Fibroblast of skin of right quadriceps (primary cell): ENCODE data around the gene FSHB.
"Not testable (repeated sequence)": the region's sequence is repeated elsewhere in the genome, so short reads cannot be mapped to it uniquely, and the experiment has no call there.

ENCODE experiments used
- DNase-seq: peaks from one replicate; pipeline ENCODE4 v3.0.0-alpha.2; 2013

FSHB gene

DNA sequence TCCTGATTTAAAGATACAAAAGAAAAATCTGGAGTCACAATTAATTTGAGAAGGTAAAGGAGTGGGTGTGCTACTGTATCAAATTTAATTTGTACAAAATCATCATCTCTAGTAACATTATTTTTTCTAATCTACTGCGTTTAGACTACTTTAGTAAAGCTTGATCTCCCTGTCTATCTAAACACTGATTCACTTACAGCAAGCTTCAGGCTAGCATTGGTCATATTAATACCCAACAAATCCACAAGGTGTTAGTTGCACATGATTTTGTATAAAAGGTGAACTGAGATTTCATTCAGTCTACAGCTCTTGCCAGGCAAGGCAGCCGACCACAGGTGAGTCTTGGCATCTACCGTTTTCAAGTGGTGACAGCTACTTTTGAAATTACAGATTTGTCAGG, at the start of gene FSHB:
Gene FSHB (plus strand): TSS at position 301 of the 400 bp plus-strand sequence. CDS start 889 bp downstream, outside the sequence.
- no peak for DNase-seq

DNA sequence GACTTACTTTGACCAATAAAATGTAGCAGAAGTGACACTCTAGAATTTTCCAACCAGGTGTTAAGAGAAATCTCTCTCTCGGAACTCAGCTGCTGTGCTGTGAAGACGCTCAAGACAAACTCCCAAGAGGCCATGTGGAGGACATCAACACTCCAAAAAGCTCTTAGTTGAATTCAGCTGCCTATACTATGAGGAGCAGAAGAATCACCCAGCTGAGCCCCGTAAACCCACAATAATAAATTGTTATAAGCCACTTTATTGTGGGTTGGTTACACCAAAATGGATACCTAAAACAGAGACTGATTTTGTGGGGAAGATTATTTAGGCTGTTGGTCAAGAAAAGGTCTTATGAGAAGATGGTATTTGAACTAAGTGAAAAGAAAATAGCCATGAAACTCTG, 44.1 kb upstream of the FSHB start:
- no peak for DNase-seq

DNA sequence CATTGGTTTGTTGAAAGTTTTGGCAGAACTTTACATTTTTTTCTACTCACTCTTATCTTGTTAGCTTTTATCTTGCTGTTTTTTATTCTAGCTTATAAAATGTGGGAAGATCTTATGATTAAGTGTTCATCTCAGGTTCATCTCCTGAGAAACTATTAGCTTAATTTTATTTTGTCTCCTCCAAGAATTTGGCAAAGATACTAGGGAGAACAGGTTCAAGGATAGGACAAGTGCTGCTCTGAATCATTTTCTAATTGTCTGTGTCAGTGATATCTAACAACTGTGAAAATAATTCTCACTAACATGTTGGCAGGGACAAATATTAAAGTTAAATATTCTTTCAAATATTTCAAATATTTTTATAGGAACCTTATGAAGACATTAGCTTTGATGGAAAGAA, 38.2 kb upstream of the FSHB start:
- DNase-seq: no peak

DNA sequence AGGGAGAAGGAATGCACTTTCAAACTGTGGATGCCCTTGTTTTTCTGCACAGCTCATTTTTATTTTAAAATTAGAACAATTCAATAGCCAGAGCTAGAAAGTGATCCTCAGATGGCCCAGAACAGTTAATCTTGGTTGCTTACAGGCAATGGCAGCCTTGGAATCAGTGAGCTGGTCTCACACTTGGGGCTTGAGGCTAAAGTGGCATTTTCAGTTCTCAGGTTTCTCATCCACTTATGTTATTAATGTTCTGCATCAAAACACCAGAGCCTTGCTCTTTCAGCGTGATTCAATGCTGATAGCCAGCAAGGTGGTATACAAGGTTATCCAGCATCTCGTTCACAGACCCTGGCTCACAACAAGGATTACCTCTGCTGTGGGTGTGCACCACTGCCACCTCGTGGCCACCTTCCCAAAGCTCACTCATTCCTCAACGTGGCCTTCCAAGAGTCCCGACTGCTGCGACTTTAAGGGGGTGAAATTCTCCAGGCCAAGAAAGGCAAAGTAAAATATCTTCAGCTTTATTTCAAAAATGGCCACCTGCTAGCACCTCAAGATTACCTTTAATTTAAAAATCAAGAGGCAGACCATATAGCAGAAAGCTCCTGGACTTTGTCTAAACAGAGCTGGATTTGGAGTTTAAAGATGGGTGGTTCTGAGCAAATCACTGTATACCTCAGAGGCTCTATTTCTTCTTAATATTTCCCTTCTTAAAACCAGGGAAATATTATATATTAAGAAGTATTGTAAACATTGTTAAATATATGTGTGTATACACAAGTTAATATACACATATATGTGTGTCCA, 34.2 kb upstream of the FSHB start:
- DNase-seq: peak; percentile 47

DNA sequence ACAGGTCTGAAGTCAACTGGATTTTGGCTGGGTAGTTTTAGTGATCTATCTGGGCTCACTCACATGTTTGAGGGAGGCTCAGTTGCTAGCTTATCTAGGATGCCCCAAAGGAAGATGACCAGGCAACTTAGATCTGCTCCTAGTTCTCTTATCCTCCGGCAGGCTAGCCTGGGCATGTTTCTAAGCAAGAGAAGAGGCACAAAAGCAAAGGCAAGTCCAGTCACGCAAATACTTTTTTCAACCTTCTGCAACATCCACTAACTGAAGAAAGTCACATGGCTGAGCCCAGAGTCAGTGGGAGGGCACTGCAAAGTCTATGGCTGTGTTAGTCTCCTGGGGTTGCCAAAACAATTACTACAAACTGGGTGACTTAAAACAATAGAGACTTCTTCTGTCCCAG, 32.9 kb upstream of the FSHB start:
- DNase-seq: no peak

DNA sequence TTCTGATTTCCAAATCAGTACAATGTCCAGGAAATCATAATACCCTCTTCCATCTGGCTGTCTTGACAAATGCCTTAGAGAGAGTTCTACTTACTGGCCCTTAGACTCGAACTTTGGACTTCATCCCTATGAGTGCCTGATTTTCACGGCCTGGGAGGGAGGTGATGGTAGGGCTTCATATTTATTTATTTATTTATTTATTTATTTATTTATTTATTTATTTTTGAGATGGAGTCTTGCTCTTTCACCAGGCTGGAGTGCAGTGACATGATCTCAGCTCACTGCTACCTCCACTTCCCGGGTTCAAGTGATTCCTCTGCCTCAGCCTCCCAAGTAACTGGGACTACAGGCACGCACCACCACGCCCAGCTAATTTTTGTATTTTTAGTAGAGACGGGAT, 27.8 kb upstream of the FSHB start:
- not testable (repeated sequence) for DNase-seq

DNA sequence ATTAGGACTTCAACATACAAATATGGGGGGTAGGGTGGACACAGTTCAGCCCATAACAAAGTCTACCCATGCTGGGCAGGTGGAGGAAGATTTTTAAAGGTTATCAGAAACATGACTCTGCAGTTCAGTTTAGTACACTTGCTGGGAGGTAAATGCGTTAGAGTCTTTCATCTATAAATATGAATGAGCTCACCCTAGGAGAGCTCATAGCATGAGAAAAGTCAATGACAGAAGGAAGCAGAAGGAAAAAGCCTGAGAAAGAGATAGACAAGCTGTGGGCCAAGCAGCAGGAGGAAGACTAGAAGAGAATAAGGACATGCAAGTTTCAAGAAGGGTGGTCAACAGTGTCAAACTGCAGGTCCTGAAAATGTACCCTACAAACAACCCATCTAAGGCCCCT, 27.0 kb upstream of the FSHB start:
- DNase-seq: no peak

DNA sequence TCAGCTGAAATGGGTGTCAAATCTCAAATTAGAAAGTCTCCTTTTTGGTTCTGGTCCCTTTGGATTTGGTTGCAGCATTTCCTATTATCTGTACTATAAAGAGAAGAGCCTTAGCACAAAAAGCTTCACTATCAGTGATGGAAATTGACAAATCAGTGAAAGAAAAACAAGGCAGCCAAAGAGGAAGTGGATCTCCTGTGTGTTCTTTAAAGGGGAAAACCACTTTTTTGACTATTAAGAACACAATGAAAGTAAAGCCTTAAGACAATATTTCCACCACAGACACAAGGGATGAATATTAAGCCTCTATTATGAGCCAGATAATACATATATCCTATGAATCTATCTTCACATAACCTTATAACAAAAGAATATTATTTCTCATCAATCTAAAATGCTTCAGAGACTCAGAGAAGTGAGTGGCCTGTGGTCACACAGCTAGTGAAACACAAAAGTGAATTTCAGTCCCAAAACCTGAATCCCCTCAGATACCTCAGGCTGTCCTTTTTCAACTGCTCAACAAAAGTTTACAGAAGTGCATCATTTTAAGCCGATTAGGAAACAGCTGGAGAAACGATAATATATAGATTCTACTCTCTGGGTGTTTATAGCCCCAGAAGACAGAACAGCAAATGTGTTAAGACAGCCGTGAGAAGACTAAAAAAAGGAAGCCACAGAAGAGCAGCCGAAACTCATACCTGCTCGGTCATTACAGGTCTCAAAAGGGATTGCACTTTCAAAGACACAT, 24.4 kb upstream of the FSHB start:
- DNase-seq: no peak

DNA sequence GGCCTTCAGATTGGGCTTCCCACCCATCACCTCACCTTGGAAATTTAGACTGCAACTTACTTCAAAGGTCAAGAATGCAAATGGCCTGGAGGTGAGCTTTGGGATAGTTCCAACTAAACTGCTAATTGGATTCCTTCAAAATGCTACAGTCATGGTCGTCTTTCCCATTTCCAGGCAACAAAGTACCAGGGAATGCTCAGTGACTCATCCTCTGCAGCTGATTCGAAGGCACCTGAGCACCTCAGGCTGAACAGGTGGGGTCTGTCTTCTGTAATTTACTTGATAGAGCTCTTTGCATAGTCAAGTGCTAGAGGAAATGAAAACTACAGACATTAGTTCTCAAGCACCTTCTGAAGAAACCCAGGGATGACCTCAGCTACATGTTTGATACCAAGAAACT, 20.5 kb upstream of the FSHB start:
- no peak for DNase-seq

DNA sequence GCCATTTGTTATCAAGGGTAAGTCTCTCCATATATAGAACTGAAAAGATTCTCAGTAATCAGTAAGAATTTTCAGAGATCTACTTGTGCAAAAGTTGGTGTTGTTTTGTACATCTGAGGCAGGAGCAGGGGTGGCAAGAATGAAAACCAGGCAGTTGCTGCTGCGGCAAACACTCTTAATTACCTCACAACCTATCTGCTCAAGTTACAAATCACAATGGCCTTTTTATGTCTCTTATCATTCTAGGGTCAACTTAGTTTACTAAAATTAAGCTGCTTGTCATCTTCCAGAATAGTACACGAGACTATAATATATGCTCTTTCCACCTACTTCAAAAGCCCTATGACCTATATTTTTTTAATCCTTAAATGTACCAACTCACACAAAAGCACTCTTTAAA, 14.3 kb upstream of the FSHB start:
- no peak for DNase-seq

DNA sequence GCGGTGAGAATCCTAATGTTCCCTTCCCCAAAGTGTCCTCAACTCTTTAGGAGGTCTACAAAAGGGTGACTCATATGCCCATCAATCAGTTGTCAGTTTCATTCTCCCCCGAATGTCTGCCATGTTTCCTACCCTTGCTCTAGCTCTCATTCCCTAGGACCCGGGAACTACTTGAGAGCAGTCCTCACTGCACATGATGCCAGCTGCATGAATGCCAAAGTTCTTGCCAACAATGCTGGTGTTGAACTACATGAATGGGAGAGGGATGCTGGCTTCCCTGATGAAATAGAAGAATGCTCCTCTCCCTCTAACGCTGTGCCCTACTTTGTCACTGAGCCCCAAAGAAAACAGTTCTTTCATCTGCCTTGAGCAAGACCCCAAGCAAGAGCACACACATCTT, 12.5 kb upstream of the FSHB start:
- DNase-seq: no peak

DNA sequence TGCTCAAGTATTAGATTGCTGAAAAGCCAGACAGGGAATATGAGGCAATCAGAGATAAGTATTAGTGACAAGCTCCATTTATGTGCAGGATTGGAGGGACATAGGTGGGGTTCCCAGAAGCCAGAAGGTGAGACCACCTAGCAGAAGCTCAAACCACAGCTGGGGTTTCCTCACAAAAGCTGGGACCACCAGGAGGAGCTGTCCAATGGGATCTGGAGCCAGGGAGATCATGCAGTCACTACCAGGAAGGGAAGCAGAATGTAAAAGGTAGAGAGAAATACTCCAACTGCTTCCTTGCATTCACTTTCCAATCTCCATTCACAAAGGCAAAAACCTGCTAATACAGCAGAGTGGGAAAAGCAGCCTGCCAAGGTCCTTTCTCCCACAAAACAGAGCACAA, 5.2 kb upstream of the FSHB start:
- no peak for DNase-seq

DNA sequence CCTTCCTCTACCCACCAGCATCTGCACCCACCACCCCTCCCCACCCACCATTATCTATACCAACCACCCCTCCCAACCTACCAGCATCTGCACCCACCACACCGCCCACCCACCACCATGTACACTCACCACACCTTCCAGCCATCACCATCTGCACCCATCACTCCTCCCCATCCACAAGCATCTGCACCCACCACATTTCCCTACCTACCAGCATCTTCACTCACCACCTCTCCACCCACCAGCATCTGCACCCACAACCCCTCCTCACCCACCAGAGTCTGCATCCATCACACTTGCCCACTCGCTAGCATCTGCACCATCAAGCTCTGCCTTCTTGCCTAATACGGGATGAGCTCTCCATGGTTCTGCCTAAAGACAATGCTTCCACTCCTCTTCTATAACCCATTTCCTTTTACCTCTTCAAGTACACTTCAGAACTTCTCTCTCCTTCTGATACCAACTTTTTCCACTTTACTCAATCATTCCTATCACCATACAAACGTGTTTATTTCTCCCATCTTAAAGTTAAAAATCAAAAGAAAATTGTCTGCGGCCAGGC, 2.4 kb upstream of the FSHB start:
- DNase-seq: no peak

DNA sequence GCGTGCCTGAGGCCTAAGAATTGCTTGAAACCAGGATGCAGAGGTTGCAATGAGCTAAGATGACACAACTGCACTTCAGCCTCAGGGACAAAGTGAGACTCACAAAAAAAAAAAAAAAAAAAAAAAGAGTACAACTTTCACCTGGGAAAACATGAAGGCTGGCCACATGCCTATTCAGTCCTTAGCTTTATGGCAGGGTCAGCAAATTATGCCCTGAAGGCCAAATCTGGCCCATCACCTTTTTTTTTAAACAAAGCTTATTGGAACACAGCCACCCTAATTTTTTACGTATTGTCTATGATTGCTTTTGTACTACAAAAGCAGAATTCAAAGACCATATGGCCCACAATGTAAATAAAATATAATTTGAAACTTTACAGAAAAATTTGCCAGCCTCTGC, 8.2 kb downstream of the FSHB start:
- no peak for DNase-seq

DNA sequence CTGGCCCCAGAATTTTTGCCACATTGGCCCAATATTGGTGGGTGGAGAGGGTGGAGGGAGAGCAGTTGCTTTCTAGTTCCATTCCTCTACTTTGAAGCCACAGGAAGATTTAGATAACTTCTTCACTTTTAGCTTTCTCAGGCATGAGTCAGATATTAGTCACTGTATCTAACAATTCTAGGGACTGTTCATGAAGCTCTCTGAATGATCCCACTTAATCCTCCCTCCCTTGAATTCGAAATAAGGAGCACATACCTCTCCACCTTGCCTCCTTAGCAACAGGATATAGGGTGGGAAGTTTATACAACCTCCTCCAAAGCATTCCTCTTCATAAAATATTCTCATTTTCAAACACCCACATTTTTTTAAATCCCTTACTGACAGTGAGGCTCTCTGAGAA, 13.5 kb downstream of the FSHB start:
- peak; percentile 79 for DNase-seq

DNA sequence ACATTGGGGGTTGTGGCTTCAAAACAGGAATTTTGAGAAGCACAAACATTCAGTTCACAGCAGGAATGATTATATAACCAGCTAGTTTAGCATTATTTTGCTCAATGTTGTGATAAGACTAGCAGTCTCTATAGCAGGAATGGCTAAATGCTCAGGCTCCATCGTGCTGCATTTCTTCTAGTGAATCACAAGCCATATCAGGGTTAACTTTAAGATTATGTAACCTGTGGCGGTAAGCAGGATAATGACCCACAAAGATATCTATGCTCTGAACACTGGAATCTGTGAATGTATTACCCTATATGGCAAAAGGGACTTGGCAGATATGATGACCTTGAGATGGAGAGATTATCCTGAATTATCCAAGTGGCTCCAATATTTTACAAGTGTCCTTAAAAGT, 14.8 kb downstream of the FSHB start:
- DNase-seq: peak; percentile 2

DNA sequence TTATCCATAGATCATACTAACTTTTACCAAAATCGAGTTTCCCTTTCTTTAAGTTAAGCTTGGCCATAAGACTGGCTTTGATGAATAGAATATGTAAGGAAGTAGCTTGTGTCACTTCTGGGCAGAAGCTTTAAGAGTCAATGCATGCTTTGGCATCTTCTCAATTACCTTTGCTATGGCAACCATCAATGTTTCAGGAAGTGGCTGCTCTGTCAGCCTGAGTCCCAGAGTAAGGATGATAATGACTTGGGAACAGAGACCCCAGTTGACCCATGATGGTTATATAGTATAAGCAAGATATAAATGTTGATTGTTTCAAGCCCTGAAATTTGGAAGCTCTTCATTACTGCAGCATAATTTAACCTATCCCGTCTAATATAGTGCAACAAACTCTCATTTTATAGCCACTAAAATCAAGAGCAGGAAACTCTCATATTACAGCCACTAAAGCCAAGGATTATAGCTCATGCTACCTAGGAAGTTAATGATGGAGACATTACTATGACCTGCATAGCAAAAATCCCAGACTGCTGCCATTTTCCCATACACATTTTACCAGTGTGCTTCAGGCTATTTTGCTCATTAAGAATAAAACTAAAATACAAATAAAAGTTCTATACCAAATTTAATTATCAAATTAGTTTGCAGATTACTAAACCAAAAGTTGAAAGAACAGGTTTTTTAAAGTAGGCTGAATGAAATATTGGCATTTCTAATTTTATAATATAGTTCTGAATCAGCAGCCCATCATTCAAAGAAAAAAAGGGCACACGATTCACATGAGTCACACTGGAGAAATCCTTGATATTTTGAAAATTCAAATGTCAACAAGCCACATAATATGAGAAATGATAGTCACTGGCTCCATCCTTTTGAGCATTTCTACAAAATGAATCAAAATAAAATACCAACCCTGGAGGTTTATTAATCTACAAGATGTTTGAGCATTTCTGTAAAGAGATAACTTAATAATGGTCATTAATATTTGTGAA, 23.8 kb downstream of the FSHB start:
- DNase-seq: peak; percentile 18

DNA sequence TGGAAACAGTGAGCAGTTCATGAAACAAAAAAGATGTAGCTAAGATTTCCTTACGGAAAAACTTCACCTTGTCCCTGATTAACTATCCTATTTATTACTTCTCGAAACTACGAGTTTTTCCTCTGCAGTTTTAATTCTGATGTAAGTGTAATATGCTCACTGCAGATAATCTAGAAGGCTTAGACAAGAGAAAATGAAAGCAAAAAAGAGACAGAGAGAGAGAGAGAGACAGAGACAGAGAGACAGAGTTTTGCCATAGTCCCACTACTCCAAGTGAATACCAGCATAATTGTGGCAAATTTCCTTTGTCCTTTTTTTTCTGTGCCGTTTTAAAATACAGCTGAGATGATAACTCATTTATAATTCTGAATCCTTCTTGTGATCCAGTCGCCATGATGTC, 24.8 kb downstream of the FSHB start:
- DNase-seq: no peak

DNA sequence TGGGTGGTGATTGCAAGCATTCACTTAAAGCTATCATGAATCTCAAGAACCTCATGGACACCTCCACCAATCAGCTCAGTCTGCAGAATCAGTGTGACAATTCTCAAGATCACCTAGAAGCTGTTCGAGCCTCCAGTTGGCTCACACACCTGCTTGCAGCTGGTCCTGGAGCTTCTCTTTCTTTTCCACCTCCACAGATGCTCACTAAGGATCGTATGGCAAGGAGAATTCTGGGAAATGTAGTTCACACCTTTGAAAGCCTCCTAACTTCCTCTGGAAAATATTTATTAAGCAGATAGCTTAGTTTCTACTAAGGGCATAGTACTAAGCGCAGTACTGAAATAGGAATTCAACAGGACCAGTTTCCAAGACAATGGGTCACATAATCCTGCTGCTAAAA, 26.2 kb downstream of the FSHB start:
- no peak for DNase-seq

DNA sequence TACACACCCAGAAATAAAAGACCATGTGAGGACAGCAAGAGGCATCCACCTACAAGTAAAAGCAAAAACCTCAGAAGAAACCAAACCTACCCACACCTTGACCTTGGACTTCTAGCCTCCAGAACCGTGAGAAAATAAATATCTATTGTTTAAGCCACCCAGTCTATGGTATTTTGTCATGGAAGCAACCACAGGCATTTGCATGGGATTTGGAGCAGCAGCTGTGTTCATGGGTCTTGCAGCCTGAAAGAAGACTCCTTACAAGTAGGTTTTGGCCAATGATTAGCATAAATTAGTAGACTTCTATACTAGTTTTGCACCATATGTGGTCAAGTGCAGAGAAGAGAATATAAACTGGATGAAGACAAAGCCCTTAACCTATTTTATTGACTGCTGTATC, 27.9 kb downstream of the FSHB start:
- DNase-seq: no peak

DNA sequence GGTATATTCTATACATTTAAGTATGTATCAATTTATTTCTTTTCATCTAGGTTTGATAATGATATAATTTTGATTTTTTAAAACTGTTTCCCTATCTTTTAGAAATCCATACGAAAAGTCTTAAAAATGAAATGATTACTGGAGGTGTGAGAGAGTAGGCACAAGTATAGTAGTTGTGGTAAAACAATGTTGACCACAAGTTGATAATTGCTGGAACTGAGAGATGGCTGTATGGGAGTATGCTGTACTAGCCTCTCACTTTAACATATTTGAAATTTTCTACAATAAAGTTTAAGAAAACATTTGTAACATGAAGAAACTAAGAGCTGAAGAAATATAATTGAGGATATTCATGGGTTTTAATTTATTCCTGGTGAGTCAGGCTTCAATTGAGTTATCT, 30.0 kb downstream of the FSHB start:
- no peak for DNase-seq

DNA sequence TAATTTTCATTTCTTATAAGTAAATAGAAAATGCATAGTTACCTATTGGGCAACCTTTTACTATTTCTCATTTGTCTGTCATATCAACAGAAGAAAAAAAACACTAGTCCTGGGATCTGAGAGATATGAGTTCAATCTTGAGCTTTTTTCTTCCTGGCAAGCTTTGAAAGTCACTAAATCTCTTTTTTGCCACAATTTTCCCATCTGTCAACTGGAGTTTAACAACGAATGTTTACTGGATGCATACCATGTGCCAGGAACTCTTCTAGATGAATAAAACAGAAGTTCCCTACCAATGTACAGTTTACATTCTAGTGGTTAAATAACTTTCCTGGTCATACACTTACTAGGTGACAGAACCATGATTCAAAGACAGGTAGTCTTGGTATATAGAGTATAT, 31.0 kb downstream of the FSHB start:
- DNase-seq: no peak

DNA sequence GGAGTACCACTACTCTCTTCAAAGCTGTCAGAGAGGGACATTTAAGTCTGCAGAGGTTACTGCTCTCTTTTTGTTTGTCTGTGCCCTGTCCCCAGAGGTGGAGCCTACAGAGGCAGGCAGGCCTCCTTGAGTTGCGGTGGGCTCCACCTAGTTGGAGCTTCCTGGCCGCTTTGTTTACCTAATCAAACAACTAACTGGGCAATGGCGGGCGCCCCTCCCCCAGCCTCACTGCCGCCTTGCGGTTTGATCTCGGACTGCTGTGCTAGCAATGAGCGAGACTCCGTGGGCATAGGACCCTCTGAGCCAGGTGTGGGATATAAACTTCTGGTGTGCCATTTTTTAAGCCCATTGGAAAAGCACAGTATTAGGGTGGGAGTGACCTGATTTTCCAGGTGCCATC, 37.8 kb downstream of the FSHB start:
- not testable (repeated sequence) for DNase-seq
